ENCODE results near the gene TM2D3.

TM2D3 gene

GRCh38 chr15:101609742-101610610 lies 42.2 kb downstream of the TM2D3 start:
- Mint-ChIP-seq H3K4me3 (no peak overlapping the region), H3K27ac (no peak overlapping the region), H3K4me1 (ENCODE audit: low read depth) (no peaks in the 10 kb centered on the region), H3K9me3 (ENCODE audit: low read depth) (no peaks in the 10 kb centered on the region), H3K27me3 (peaks cover 1% of the 10 kb centered on the region), H3K36me3 (no peaks in the 10 kb centered on the region)

GRCh38 chr15:101608201-101608600 lies 44.0 kb downstream of the TM2D3 start:
- Mint-ChIP-seq H3K9me3 (ENCODE audit: low read depth) (no peaks in the 10 kb centered on the region), H3K27me3 (peaks cover 7% of the 10 kb centered on the region), H3K27ac (no peak overlapping the region), H3K36me3 (no peaks in the 10 kb centered on the region), H3K4me1 (ENCODE audit: low read depth) (no peaks in the 10 kb centered on the region), H3K4me3 (no peak overlapping the region)

- Mint-ChIP-seq H3K4me3 (no peak overlapping the region), H3K27me3 (peaks cover 9% of the 10 kb centered on the region), H3K27ac (no peak overlapping the region), H3K36me3 (no peaks in the 10 kb centered on the region), H3K9me3 (ENCODE audit: low read depth) (no peaks in the 10 kb centered on the region), H3K4me1 (ENCODE audit: low read depth) (no peaks in the 10 kb centered on the region)
Measured at GRCh38 chr15:101607108-101607507, 45.1 kb downstream of the TM2D3 start.

GRCh38 chr15:101604124-101604874 lies 47.9 kb downstream of the TM2D3 start:
- no peaks in the 10 kb centered on the region for H3K9me3 Mint-ChIP-seq (ENCODE audit: low read depth)
- peaks cover 19% of the 10 kb centered on the region for H3K27me3 Mint-ChIP-seq
- H3K27ac Mint-ChIP-seq: no peak overlapping the region
- H3K36me3 Mint-ChIP-seq: no peaks in the 10 kb centered on the region
- no peaks in the 10 kb centered on the region for H3K4me1 Mint-ChIP-seq (ENCODE audit: low read depth)
- H3K4me3 Mint-ChIP-seq: no peak overlapping the region

- H3K9me3 Mint-ChIP-seq (ENCODE audit: low read depth): no peaks in the 10 kb centered on the region
- no peaks in the 10 kb centered on the region for H3K4me1 Mint-ChIP-seq (ENCODE audit: low read depth)
- H3K27me3 Mint-ChIP-seq: peaks cover 28% of the 10 kb centered on the region
- no peak overlapping the region for H3K4me3 Mint-ChIP-seq
- H3K27ac Mint-ChIP-seq: no peak overlapping the region
- H3K36me3 Mint-ChIP-seq: no peaks in the 10 kb centered on the region
Measured at GRCh38 chr15:101602801-101603200, 49.4 kb downstream of the TM2D3 start.

GRCh38 chr15:101600035-101600434 lies 52.1 kb downstream of the TM2D3 start:
- Mint-ChIP-seq H3K4me3 (no peak overlapping the region), H3K4me1 (ENCODE audit: low read depth) (no peaks in the 10 kb centered on the region), H3K36me3 (peaks cover 11% of the 10 kb centered on the region), H3K27me3 (peaks cover 44% of the 10 kb centered on the region), H3K27ac (no peak overlapping the region), H3K9me3 (ENCODE audit: low read depth) (peaks cover 19% of the 10 kb centered on the region)

GRCh38 chr15:101599091-101599490 lies 53.1 kb downstream of the TM2D3 start:
- Mint-ChIP-seq H3K4me1 (ENCODE audit: low read depth) (no peaks in the 10 kb centered on the region), H3K4me3 (no peak overlapping the region), H3K36me3 (peaks cover 11% of the 10 kb centered on the region), H3K9me3 (ENCODE audit: low read depth) (peaks cover 25% of the 10 kb centered on the region), H3K27ac (no peak overlapping the region), H3K27me3 (peaks cover 42% of the 10 kb centered on the region)

GRCh38 chr15:101597360-101597928 lies 54.7 kb downstream of the TM2D3 start:
- Mint-ChIP-seq H3K4me1 (ENCODE audit: low read depth) (no peaks in the 10 kb centered on the region), H3K4me3 (no peak overlapping the region), H3K27me3 (peaks cover 48% of the 10 kb centered on the region), H3K27ac (no peak overlapping the region), H3K36me3 (peaks cover 11% of the 10 kb centered on the region), H3K9me3 (ENCODE audit: low read depth) (peaks cover 25% of the 10 kb centered on the region)

GRCh38 chr15:101596633-101597032 lies 55.5 kb downstream of the TM2D3 start:
- no peaks in the 10 kb centered on the region for H3K4me1 Mint-ChIP-seq (ENCODE audit: low read depth)
- H3K9me3 Mint-ChIP-seq (ENCODE audit: low read depth): peaks cover 25% of the 10 kb centered on the region
- H3K27ac Mint-ChIP-seq: no peak overlapping the region
- no peak overlapping the region for H3K4me3 Mint-ChIP-seq
- peaks cover 47% of the 10 kb centered on the region for H3K27me3 Mint-ChIP-seq
- H3K36me3 Mint-ChIP-seq: peaks cover 11% of the 10 kb centered on the region
